Raji (cell line): ENCODE measurements around the gene EFNA2.

Experiments used
- POLR2A ChIP-seq: IDR thresholded peaks from 2 replicates; pipeline ENCODE4 v1.6.1; 2011; ENCODE audit warnings: low read depth, low read length, control low read depth; ENCODE audit not compliant: insufficient read depth

The EFNA2 gene

GRCh38 chr19:1245494-1246264 is 40.0 kb upstream of the EFNA2 start:
- no peak for TF ChIP-seq POLR2A

DNA sequence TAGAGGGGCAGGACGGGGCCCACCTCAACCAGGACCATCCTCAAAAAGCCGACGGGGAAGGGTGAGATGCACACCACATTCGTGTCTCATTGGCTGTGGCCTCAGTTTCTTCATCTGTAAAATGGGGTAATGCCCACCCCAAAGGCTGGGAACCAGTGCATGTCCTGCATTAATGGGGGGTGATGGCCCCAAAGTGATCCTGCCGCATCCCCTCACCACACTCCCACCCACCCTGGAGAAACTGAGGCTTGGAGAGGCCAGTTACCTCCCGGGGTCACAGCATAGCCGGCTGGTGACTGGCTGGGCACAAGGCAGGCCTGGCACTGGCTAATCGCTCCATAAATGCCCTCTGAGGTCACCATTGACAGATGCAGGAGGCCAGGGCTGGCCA is 37.9 kb upstream of the EFNA2 start:
- TF ChIP-seq POLR2A: no peak

DNA sequence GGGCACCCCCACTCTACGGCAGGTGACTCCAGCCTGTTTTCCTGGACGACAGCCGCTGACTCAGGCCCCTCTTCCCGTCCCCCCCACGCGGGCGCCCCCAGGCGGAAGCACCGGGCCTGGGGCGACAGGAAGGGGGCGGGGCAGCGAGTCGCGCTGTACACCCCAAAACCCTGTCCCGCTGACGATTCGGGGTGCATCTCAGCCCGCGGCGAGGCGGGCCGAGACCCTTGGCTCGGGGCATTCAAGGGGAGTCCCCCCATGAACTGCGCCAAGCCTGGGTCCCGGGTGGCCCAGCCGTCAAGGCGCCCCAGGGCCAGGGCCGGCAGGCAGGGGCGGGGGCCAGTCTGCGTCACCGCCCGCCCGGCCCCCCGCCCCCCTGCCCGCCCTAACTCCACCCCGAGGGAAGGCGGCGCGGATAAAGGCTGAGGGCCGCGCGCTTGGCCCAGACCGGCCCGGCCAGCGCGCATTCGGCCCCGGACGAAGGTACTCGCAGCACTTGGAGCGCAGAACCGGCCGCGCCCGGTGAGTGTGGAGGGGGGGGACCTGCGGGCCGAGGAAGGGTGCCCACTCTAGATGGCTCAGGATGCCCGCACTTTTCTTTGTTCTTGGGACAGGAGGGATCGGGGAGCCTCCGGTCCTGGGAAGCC is 37.4 kb upstream of the EFNA2 start, which contains the start of gene MIDN:
Gene MIDN (plus strand): TSS at position 445 of the 647 bp plus-strand sequence. CDS start 1,714 bp downstream, outside the sequence.
- peak; percentile 80 for TF ChIP-seq POLR2A

- TF ChIP-seq POLR2A: no peak
Observed at GRCh38 chr19:1248786-1249297, 36.8 kb upstream of the EFNA2 start.

GRCh38 chr19:1249298-1249989 is 36.2 kb upstream of the EFNA2 start:
- peak; percentile 71 for TF ChIP-seq POLR2A

DNA sequence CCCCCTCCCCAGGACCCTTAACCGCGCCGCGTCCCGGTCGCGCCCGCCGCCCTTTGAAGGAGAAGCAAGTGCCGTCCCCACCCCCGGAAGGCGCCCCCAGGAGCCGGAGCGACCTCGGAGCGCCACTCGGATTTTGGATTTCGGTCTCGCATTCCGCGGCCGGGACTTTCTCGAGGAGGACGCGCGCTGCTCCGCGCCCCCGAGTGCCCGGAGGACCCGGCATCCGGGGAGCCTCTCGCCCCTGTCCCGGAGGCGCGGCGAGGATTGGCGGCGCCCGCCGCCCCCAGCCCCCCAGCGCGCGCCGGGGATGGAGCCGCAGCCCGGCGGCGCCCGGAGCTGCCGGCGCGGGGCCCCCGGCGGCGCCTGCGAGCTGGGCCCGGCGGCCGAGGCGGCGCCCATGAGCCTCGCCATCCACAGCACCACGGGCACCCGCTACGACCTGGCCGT is 35.7 kb upstream of the EFNA2 start:
- TF ChIP-seq POLR2A: no peak

GRCh38 chr19:1250437-1251260 is 35.0 kb upstream of the EFNA2 start:
- TF ChIP-seq POLR2A: no peak; the same call in 1 of the 2 replicates

- peak; percentile 26 for TF ChIP-seq POLR2A
Observed at GRCh38 chr19:1251330-1252220, 34.1 kb upstream of the EFNA2 start.

- no peak for TF ChIP-seq POLR2A
Observed at GRCh38 chr19:1252221-1252820, 33.4 kb upstream of the EFNA2 start.

DNA sequence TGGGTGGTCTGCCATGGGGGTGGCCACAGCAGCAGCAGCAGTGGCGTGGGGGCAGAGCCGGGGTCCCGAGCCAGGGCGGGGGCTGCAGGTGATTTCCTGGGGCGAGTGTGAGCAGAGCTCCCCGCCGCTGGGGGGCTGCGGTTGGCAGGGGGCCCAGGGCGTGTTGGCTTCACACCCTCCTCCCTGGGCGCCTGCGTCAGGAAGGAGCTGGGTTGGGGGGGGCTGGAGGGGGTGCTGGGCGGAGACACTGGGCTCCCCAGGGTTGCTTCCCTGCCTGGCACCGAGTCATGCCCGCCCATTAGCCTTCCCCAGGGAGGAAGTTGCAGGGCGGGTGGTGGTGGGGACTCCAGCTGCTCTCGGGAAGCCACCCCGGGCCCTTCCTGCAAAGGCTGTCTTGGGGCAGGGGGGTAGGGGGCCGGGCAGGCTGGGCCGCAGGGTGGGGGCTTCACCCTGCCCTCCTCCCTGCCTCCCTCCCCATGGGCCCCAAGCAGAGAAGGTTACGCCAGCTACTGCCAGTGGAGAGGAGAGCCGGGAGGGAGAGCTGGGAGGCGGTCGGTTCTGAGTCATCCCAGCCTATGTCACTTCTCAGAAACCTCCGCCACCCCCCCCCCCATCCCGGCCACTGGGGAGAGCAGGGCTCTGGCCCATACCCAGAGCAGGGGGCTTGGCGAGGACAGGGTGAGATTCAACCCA is 32.7 kb upstream of the EFNA2 start:
- 0 out of 2 replicates have a peak, but pooled peaks have one; percentile 13 for TF ChIP-seq POLR2A

GRCh38 chr19:1253514-1254080 is 32.1 kb upstream of the EFNA2 start:
- no peak for TF ChIP-seq POLR2A

DNA sequence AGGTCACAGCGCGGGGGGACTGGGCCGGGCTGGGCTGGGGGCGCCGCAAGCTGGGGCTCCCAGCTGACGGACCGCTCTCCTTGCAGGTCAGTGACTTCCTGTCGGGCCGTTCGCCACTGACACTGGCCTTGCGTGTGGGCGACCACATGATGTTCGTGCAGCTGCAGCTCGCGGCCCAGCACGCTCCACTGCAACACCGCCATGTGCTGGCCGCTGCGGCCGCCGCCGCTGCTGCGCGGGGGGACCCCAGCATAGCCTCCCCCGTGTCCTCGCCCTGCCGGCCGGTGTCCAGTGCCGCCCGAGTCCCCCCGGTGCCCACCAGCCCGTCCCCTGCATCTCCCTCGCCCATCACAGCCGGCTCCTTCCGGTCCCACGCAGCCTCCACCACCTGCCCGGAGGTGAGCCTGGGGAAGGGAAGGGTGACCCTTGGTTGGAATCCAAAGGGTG is 31.6 kb upstream of the EFNA2 start:
- no peak for TF ChIP-seq POLR2A
